Activated T-cell treated with anti-CD3 and anti-CD28 coated beads, Interleukin-2, amount 50 U/mL, for 24 hours (primary cell): ENCODE results near the gene DRG2.

Source experiments
- DNase-seq: peaks from one replicate; pipeline ENCODE4 v3.0.0-alpha.2; 2020
- H3K27ac Mint-ChIP-seq: 2 replicates; pipeline ENCODE4 v1.8.0; 2020; ENCODE audit warnings: mild to moderate bottlenecking, mixed read lengths
- H3K27me3 Mint-ChIP-seq: 2 replicates; pipeline ENCODE4 v1.8.0; 2020; ENCODE audit warnings: mixed read lengths
- H3K36me3 Mint-ChIP-seq: 2 replicates; pipeline ENCODE4 v1.8.0; 2020; ENCODE audit warnings: low read depth, mixed read lengths
- H3K4me1 Mint-ChIP-seq: 2 replicates; pipeline ENCODE4 v1.8.0; 2020; ENCODE audit warnings: low read depth, mixed read lengths
- H3K4me3 Mint-ChIP-seq: 2 replicates; pipeline ENCODE4 v1.8.0; 2020; ENCODE audit warnings: mild to moderate bottlenecking, moderate library complexity, mixed read lengths
- H3K9me3 Mint-ChIP-seq: 2 replicates; pipeline ENCODE4 v1.8.0; 2020; ENCODE audit warnings: mixed read lengths

DRG2 gene

GRCh38 chr17:18117982-18118975, 30.5 kb downstream of the DRG2 start:
- Mint-ChIP-seq H3K4me1 (no peaks in the 10 kb centered on the region), H3K27me3 (no peaks in the 10 kb centered on the region), H3K9me3 (no peaks in the 10 kb centered on the region), H3K4me3 (no peak overlapping the region), H3K36me3 (no peaks in the 10 kb centered on the region), H3K27ac (no peak overlapping the region)
- no peak for DNase-seq

GRCh38 chr17:18119166-18119745, 31.5 kb downstream of the DRG2 start:
- Mint-ChIP-seq H3K27me3 (no peaks in the 10 kb centered on the region), H3K4me1 (no peaks in the 10 kb centered on the region), H3K36me3 (no peaks in the 10 kb centered on the region), H3K4me3 (no peak overlapping the region), H3K27ac (no peak overlapping the region), H3K9me3 (no peaks in the 10 kb centered on the region)
- no peak for DNase-seq

- no peaks in the 10 kb centered on the region for H3K4me1 Mint-ChIP-seq
- no peak overlapping the region for H3K27ac Mint-ChIP-seq
- no peak for DNase-seq
- H3K9me3 Mint-ChIP-seq = no peaks in the 10 kb centered on the region
- H3K4me3 Mint-ChIP-seq = no peak overlapping the region
- H3K36me3 Mint-ChIP-seq = no peaks in the 10 kb centered on the region
- H3K27me3 Mint-ChIP-seq = no peaks in the 10 kb centered on the region
These were observed 32.2 kb downstream of the DRG2 start for GRCh38 chr17:18119938-18120337.

GRCh38 chr17:18120461-18121017, 32.8 kb downstream of the DRG2 start:
- no peak for DNase-seq
- Mint-ChIP-seq H3K27ac (no peak overlapping the region), H3K36me3 (no peaks in the 10 kb centered on the region), H3K4me1 (no peaks in the 10 kb centered on the region), H3K4me3 (no peak overlapping the region), H3K9me3 (no peaks in the 10 kb centered on the region), H3K27me3 (no peaks in the 10 kb centered on the region)

GRCh38 chr17:18121144-18121910, 33.6 kb downstream of the DRG2 start:
- Mint-ChIP-seq H3K4me1 (no peaks in the 10 kb centered on the region), H3K27ac (no peak overlapping the region), H3K36me3 (no peaks in the 10 kb centered on the region)

GRCh38 chr17:18122990-18123753, 35.4 kb downstream of the DRG2 start:
- Mint-ChIP-seq H3K27me3 (no peaks in the 10 kb centered on the region), H3K4me3 (no peak overlapping the region), H3K4me1 (no peaks in the 10 kb centered on the region), H3K9me3 (no peaks in the 10 kb centered on the region), H3K36me3 (no peaks in the 10 kb centered on the region), H3K27ac (no peak overlapping the region)
- DNase-seq = no peak

More at GRCh38 chr17:18121144-18121910, 33.6 kb downstream of the DRG2 start:
- Mint-ChIP-seq H3K9me3 (no peaks in the 10 kb centered on the region), H3K27me3 (no peaks in the 10 kb centered on the region), H3K4me3 (no peak overlapping the region)
- no peak for DNase-seq

- no peak overlapping the region for H3K4me3 Mint-ChIP-seq
- H3K27ac Mint-ChIP-seq = no peak overlapping the region
- no peaks in the 10 kb centered on the region for H3K36me3 Mint-ChIP-seq
- H3K9me3 Mint-ChIP-seq = no peaks in the 10 kb centered on the region
- no peaks in the 10 kb centered on the region for H3K27me3 Mint-ChIP-seq
- DNase-seq = no peak
- no peaks in the 10 kb centered on the region for H3K4me1 Mint-ChIP-seq
These were observed 36.8 kb downstream of the DRG2 start for GRCh38 chr17:18124345-18125126.

- H3K27me3 Mint-ChIP-seq = no peaks in the 10 kb centered on the region
- H3K27ac Mint-ChIP-seq = no peak overlapping the region
- H3K36me3 Mint-ChIP-seq = no peaks in the 10 kb centered on the region
- H3K4me3 Mint-ChIP-seq = no peak overlapping the region
- DNase-seq = no peak
- H3K4me1 Mint-ChIP-seq = no peaks in the 10 kb centered on the region
- no peaks in the 10 kb centered on the region for H3K9me3 Mint-ChIP-seq
These were observed 41.3 kb downstream of the DRG2 start for GRCh38 chr17:18129041-18129502.

GRCh38 chr17:18132711-18133110, 45.0 kb downstream of the DRG2 start:
- Mint-ChIP-seq H3K27ac (no peak overlapping the region), H3K9me3 (no peaks in the 10 kb centered on the region), H3K4me1 (no peaks in the 10 kb centered on the region), H3K4me3 (no peak overlapping the region), H3K27me3 (no peaks in the 10 kb centered on the region), H3K36me3 (no peaks in the 10 kb centered on the region)
- DNase-seq = no peak

GRCh38 chr17:18136357-18136756, 48.6 kb downstream of the DRG2 start:
- no peaks in the 10 kb centered on the region for H3K36me3 Mint-ChIP-seq
- H3K9me3 Mint-ChIP-seq = no peaks in the 10 kb centered on the region
- no peak overlapping the region for H3K27ac Mint-ChIP-seq
- no peak for DNase-seq
- peaks cover 6% of the 10 kb centered on the region for H3K4me1 Mint-ChIP-seq
- H3K4me3 Mint-ChIP-seq = no peak overlapping the region
- H3K27me3 Mint-ChIP-seq = no peaks in the 10 kb centered on the region

- Mint-ChIP-seq H3K27me3 (no peaks in the 10 kb centered on the region), H3K36me3 (no peaks in the 10 kb centered on the region), H3K27ac (no peak overlapping the region), H3K4me1 (peaks cover 6% of the 10 kb centered on the region), H3K4me3 (no peak overlapping the region), H3K9me3 (no peaks in the 10 kb centered on the region)
- no peak for DNase-seq
These were observed 50.5 kb downstream of the DRG2 start for GRCh38 chr17:18138065-18138749.

GRCh38 chr17:18139092-18139491, 51.3 kb downstream of the DRG2 start:
- Mint-ChIP-seq H3K4me1 (peaks cover 6% of the 10 kb centered on the region), H3K36me3 (no peaks in the 10 kb centered on the region), H3K27ac (no peak overlapping the region), H3K27me3 (no peaks in the 10 kb centered on the region), H3K4me3 (no peak overlapping the region), H3K9me3 (no peaks in the 10 kb centered on the region)
- DNase-seq = no peak

- no peaks in the 10 kb centered on the region for H3K27me3 Mint-ChIP-seq
- no peaks in the 10 kb centered on the region for H3K9me3 Mint-ChIP-seq
These were observed 51.8 kb downstream of the DRG2 start for GRCh38 chr17:18139498-18139897.

More at GRCh38 chr17:18139498-18139897, 51.8 kb downstream of the DRG2 start:
- Mint-ChIP-seq H3K27ac (no peak overlapping the region), H3K36me3 (no peaks in the 10 kb centered on the region), H3K4me3 (no peak overlapping the region), H3K4me1 (peaks cover 6% of the 10 kb centered on the region)
- no peak for DNase-seq
